H7 (cell line): Measurements from ENCODE around the gene EXOC1L. TPM values are rescaled to one million over a fixed set of nuclear protein-coding genes. Genes with fewer than 3 reads are reported as not detected.

Source experiments
- DNase-seq: peaks from one replicate; pipeline ENCODE4 v3.0.0; 2012
- H3K27me3 ChIP-seq: 2 replicates; pipeline ENCODE4 v1.6.0; 2011; ENCODE audit warnings: mild to moderate bottlenecking, low read length; ENCODE audit not compliant: control insufficient read depth, insufficient read depth
- H3K36me3 ChIP-seq: replicated peaks from 2 replicates; pipeline ENCODE4 v1.5.1; 2011; ENCODE audit warnings: low read length; ENCODE audit not compliant: control insufficient read depth, insufficient read depth
- H3K4me3 ChIP-seq: 2 replicates; pipeline ENCODE4 v1.5.1; 2011; ENCODE audit warnings: low read depth, mild to moderate bottlenecking, control low read depth, low read length, moderate library complexity; ENCODE audit not compliant: insufficient read depth
- total RNA-seq: library from RNA; depleted of rRNA; stranded (reverse); fragments of >200 nt; shearing (Covaris generic); gene quantifications from 2 replicates; pipeline ENCODE4 v1.2.3, GENCODE V29; 2014; rRNA removed

EXOC1L gene
- total RNA-seq: not detected in 2 replicates

GRCh38 chr4:55819634-55820033, at the start of gene EXOC1L:
Gene EXOC1L, plus strand, starts transcription at chr4:55819790. Its CDS starts 237 bp downstream, at chr4:55820027.
- H3K27me3 ChIP-seq: no peaks in the 10 kb centered on the region
- H3K36me3 ChIP-seq: no peaks in the 10 kb centered on the region
- H3K4me3 ChIP-seq: no peak within 1 kb of the TSS
- DNase-seq: peak; percentile 74

GRCh38 chr4:55770662-55771061, 48.9 kb upstream of the EXOC1L start:
- Histone ChIP-seq H3K4me3 (no peak overlapping the region), H3K36me3 (no peaks in the 10 kb centered on the region), H3K27me3 (no peaks in the 10 kb centered on the region)
- no peak for DNase-seq

- Histone ChIP-seq H3K27me3 (no peaks in the 10 kb centered on the region), H3K4me3 (no peak overlapping the region), H3K36me3 (no peaks in the 10 kb centered on the region)
- DNase-seq: no peak
Observed at GRCh38 chr4:55781341-55781740, 38.2 kb upstream of the EXOC1L start.

- no peak overlapping the region for H3K4me3 ChIP-seq
- H3K36me3 ChIP-seq: no peaks in the 10 kb centered on the region
- no peak for DNase-seq
- no peaks in the 10 kb centered on the region for H3K27me3 ChIP-seq
Observed at GRCh38 chr4:55781812-55782211, 37.8 kb upstream of the EXOC1L start.

GRCh38 chr4:55783584-55783983, 36.0 kb upstream of the EXOC1L start:
- H3K4me3 ChIP-seq: no peak overlapping the region
- no peaks in the 10 kb centered on the region for H3K36me3 ChIP-seq
- H3K27me3 ChIP-seq: no peaks in the 10 kb centered on the region
- no peak for DNase-seq

GRCh38 chr4:55784747-55785146, 34.8 kb upstream of the EXOC1L start:
- no peak for DNase-seq
- H3K4me3 ChIP-seq: no peak overlapping the region

GRCh38 chr4:55791666-55792065, 27.9 kb upstream of the EXOC1L start:
- Histone ChIP-seq H3K4me3 (no peak overlapping the region), H3K36me3 (no peaks in the 10 kb centered on the region), H3K27me3 (no peaks in the 10 kb centered on the region)
- no peak for DNase-seq

More at GRCh38 chr4:55784747-55785146, 34.8 kb upstream of the EXOC1L start:
- H3K36me3 ChIP-seq: no peaks in the 10 kb centered on the region
- no peaks in the 10 kb centered on the region for H3K27me3 ChIP-seq

GRCh38 chr4:55793479-55793878, 26.1 kb upstream of the EXOC1L start:
- DNase-seq: peak; percentile 33
- H3K36me3 ChIP-seq: no peaks in the 10 kb centered on the region
- no peaks in the 10 kb centered on the region for H3K27me3 ChIP-seq
- no peak overlapping the region for H3K4me3 ChIP-seq

GRCh38 chr4:55794053-55794452, 25.5 kb upstream of the EXOC1L start:
- no peak overlapping the region for H3K4me3 ChIP-seq
- DNase-seq: no peak
- H3K27me3 ChIP-seq: no peaks in the 10 kb centered on the region
- no peaks in the 10 kb centered on the region for H3K36me3 ChIP-seq

- Histone ChIP-seq H3K36me3 (no peaks in the 10 kb centered on the region), H3K4me3 (no peak overlapping the region), H3K27me3 (no peaks in the 10 kb centered on the region)
- DNase-seq: no peak
Observed at GRCh38 chr4:55795341-55795740, 24.2 kb upstream of the EXOC1L start.

- no peak for DNase-seq
- Histone ChIP-seq H3K4me3 (no peak overlapping the region), H3K27me3 (no peaks in the 10 kb centered on the region), H3K36me3 (no peaks in the 10 kb centered on the region)
Observed at GRCh38 chr4:55801498-55801897, 18.1 kb upstream of the EXOC1L start.

- DNase-seq: no peak
- no peaks in the 10 kb centered on the region for H3K36me3 ChIP-seq
- no peaks in the 10 kb centered on the region for H3K27me3 ChIP-seq
- H3K4me3 ChIP-seq: no peak overlapping the region
Observed at GRCh38 chr4:55807556-55807955, 12.0 kb upstream of the EXOC1L start.

GRCh38 chr4:55808186-55808585, 11.4 kb upstream of the EXOC1L start:
- Histone ChIP-seq H3K36me3 (no peaks in the 10 kb centered on the region), H3K27me3 (no peaks in the 10 kb centered on the region), H3K4me3 (no peak overlapping the region)
- DNase-seq: no peak

- Histone ChIP-seq H3K4me3 (no peak overlapping the region), H3K36me3 (no peaks in the 10 kb centered on the region), H3K27me3 (no peaks in the 10 kb centered on the region)
- no peak for DNase-seq
Observed at GRCh38 chr4:55808632-55809031, 11.0 kb upstream of the EXOC1L start.

- H3K27me3 ChIP-seq: no peaks in the 10 kb centered on the region
- DNase-seq: no peak
- no peaks in the 10 kb centered on the region for H3K36me3 ChIP-seq
- no peak overlapping the region for H3K4me3 ChIP-seq
Observed at GRCh38 chr4:55817691-55818090, 1.9 kb upstream of the EXOC1L start.

- Histone ChIP-seq H3K27me3 (no peaks in the 10 kb centered on the region), H3K4me3 (no peak overlapping the region), H3K36me3 (no peaks in the 10 kb centered on the region)
Observed at GRCh38 chr4:55820279-55820678, 689 bp downstream of the EXOC1L start.

More at GRCh38 chr4:55820279-55820678, 689 bp downstream of the EXOC1L start:
- DNase-seq: no peak
